HepG2 (cell line): ENCODE measurements around the gene CARD19. TPM values are rescaled to one million over a fixed set of nuclear protein-coding genes. Genes with fewer than 3 reads are reported as not detected.

ENCODE experiments used
- ATAC-seq: fragments of 200-7000 bp; cut with Tn5 transposase; 3 replicates; pipeline ENCODE4 v1.9.1; 2020; ENCODE audit warnings: mild to moderate bottlenecking, moderate library complexity
- BruUV-seq: library from RNA; stranded (reverse); fragments of 400-500 nt; replicated peaks from 2 replicates; lab custom pipeline; 2021; lab: Mats Ljungman, UMichigan
- CTCF ChIA-PET: fragments of 300-600 bp; formaldehyde crosslinking; extraction: SDS; loops from one replicate; lab custom pipeline; 2021; ENCODE audit warnings: low total read pairs, inconsistent platforms, low intra/inter-chr PET ratio; lab: Yijun Ruan, JAX
- POLR2A ChIA-PET: fragments of 350-600 bp; sonication (Branson Sonifier 250); formaldehyde crosslinking; loops from one replicate; lab custom pipeline; 2020; ENCODE audit warnings: antibody characterized with exemption, inconsistent platforms; lab: Yijun Ruan, JAX
- DNase-seq: peaks from one replicate; pipeline ENCODE4 v3.0.0-alpha.2; 2015; ENCODE audit warnings: low spot score
- FAIRE-seq: peaks from 3 replicates; lab custom pipeline; 2011; peaks lifted over from hg19 to GRCh38; lab: Jason Lieb, UNC
- H2AFZ ChIP-seq: one replicate; pipeline ENCODE4 v1.6.1; 2011; ENCODE audit warnings: low read length, inconsistent platforms
- H3K27ac ChIP-seq: fragments of 300-600 bp; 3 replicates; pipeline ENCODE4 v1.8.0; 2011; ENCODE audit warnings: mixed run types, mild to moderate bottlenecking, mixed read lengths, low read length, inconsistent platforms; ENCODE audit not compliant: insufficient read depth; ENCODE audit errors: extremely low read length
- H3K27me3 ChIP-seq, 2 experiments: fragments of 200-600 bp in 1 of 2; 2 replicates in 1 of 2; 3 replicates in 1 of 2; pipeline versions ENCODE4 v1.6.0 to v1.8.0; 2011; ENCODE audit warnings: low read length in 2 of 2, mild to moderate bottlenecking in 2 of 2, moderate library complexity in 2 of 2, inconsistent platforms in 1 of 2; ENCODE audit not compliant: insufficient read depth in 2 of 2, control insufficient read depth in 1 of 2
- H3K36me3 ChIP-seq, 2 experiments: fragments of 200-600 bp in 1 of 2; replicated peaks in 1 of 2; 2 replicates in 1 of 2; 3 replicates in 1 of 2; pipeline versions ENCODE4 v1.5.1 to v1.8.0; 2011; ENCODE audit warnings: low read length in 2 of 2, inconsistent platforms in 1 of 2; ENCODE audit not compliant: insufficient read depth in 2 of 2, control insufficient read depth in 1 of 2
- H3K4me1 ChIP-seq: 2 replicates; pipeline ENCODE4 v1.5.1; 2012; ENCODE audit warnings: low read length, inconsistent platforms; ENCODE audit not compliant: insufficient read depth
- H3K4me2 ChIP-seq: 2 replicates; pipeline ENCODE4 v1.6.0; 2011; ENCODE audit warnings: low read depth, low read length, inconsistent platforms
- H3K4me3 ChIP-seq, 3 experiments: fragments of 200-600 bp in 1 of 3; sonication (generic), shearing (Covaris generic) in 1 of 3; replicated peaks in 1 of 3; 2 replicates each; pipeline ENCODE4 v1.5.1; 2011 to 2016; ENCODE audit warnings: low read length in 3 of 3, inconsistent platforms in 2 of 3, low read depth in 2 of 3, mild to moderate bottlenecking in 2 of 3, control low read depth in 1 of 3, mixed read lengths in 1 of 3; ENCODE audit not compliant: insufficient read depth in 1 of 3
- H3K79me2 ChIP-seq: one replicate; pipeline ENCODE4 v1.6.1; 2011; ENCODE audit warnings: low read length, inconsistent platforms; ENCODE audit not compliant: insufficient read depth
- H3K9ac ChIP-seq: 2 replicates; pipeline ENCODE4 v1.6.0; 2011; ENCODE audit warnings: mild to moderate bottlenecking, low read depth, low read length, inconsistent platforms; ENCODE audit not compliant: insufficient read depth
- H3K9me3 ChIP-seq: 2 replicates; pipeline ENCODE4 v1.5.1; 2012; ENCODE audit warnings: mild to moderate bottlenecking, low read length
- H4K20me1 ChIP-seq: 2 replicates; pipeline ENCODE4 v1.6.0; 2011; ENCODE audit warnings: inconsistent platforms, mild to moderate bottlenecking, low read length, moderate library complexity; ENCODE audit not compliant: insufficient read depth
- MXI1 ChIP-seq: IDR thresholded peaks from 3 replicates; pipeline ENCODE4 v1.6.1; 2012; ENCODE audit warnings: low read depth, low read length, inconsistent platforms, borderline replicate concordance
- SMAD1 ChIP-seq: sonication (generic); formaldehyde crosslinking; IDR thresholded peaks from 2 replicates; pipeline ENCODE4 v1.4.0; 2020; ENCODE audit warnings: missing genetic modification reagents, low read depth, mild to moderate bottlenecking, borderline replicate concordance
- SRSF1 ChIP-seq: fragments of 200-400 bp; formaldehyde crosslinking; optimal IDR thresholded peaks from 2 replicates; pipeline ENCODE3; 2017; ENCODE audit warnings: mild to moderate bottlenecking, low read depth, low read length, moderate library complexity
- TOE1 ChIP-seq: sonication (generic); formaldehyde crosslinking; IDR thresholded peaks from 2 replicates; pipeline ENCODE4 v1.4.0; 2020; ENCODE audit warnings: mild to moderate bottlenecking, missing genetic modification reagents
- ZNF552 ChIP-seq: sonication (generic); formaldehyde crosslinking; IDR thresholded peaks from 2 replicates; pipeline ENCODE4 v1.9.0; 2022; ENCODE audit warnings: missing genetic modification reagents, mild to moderate bottlenecking, borderline replicate concordance
- ZNF781 ChIP-seq: sonication (generic); formaldehyde crosslinking; IDR thresholded peaks from 2 replicates; pipeline ENCODE4 v1.5.1; 2020; ENCODE audit warnings: borderline replicate concordance, mild to moderate bottlenecking, missing genetic modification reagents; ENCODE audit errors: not compliant biosample characterization
- WGBS: methylation state at CpG from one replicate; pipeline ENCODE4 v1.1.6; 2017; ENCODE audit warnings: low lambda C conversion rate; 5-methylcytosine and 5-hydroxymethylcytosine counted together
- in situ Hi-C: cut with HindIII; loops from 2 replicates; pipeline ENCODE4 v1.10.0; 2017; ENCODE audit warnings: low pct_unique_long_range_greater_than_20kb; ENCODE audit not compliant: extremely low pct_ligation_motif_present
- intact Hi-C: fragments of 100-400 bp; cut with micrococcal nuclease; formaldehyde crosslinking; loops from one replicate; pipeline ENCODE4 v1.10.0; 2022; ENCODE audit not compliant: unreplicated experiment
- polyA plus RNA-seq, 8 experiments: library from polyadenylated mRNA; depleted of rRNA in 3 of 8; stranded (reverse) in 7 of 8; unstranded in 1 of 8; fragments of >200 nt; fragmentation: Illumina TruSeq in 4 of 8; extraction: Trizol in 4 of 8; gene quantifications; 2 replicates each; pipeline versions ENCODE4 v1.2.1 to v1.2.3, GENCODE V29; 2011 to 2016; ENCODE audit warnings: low read depth in 4 of 8, missing spikeins in 1 of 8, mixed read lengths in 1 of 8; ENCODE audit not compliant: insufficient read depth in 1 of 8
- total RNA-seq, 5 experiments: library from RNA; depleted of rRNA; stranded (reverse); fragments of >200 nt; fragmentation: Illumina TruSeq; extraction: Trizol; gene quantifications; 2 replicates each; pipeline ENCODE4 v1.2.3, GENCODE V29; 2016; ENCODE audit warnings: low read depth in 1 of 5
- TF ChIP-seq, protein P1 (sequence below): sonication (generic); formaldehyde crosslinking; IDR thresholded peaks from 2 replicates; pipeline ENCODE4 v1.5.1; 2020; ENCODE audit warnings: missing genetic modification reagents, mild to moderate bottlenecking, borderline replicate concordance

The CARD19 gene
- total and polyA plus RNA-seq, 2 of the 13 experiments (the other 11 are each of a cell fraction or from before 2014, with no cell fraction given): 18.4 to 47.2 TPM

DNA sequence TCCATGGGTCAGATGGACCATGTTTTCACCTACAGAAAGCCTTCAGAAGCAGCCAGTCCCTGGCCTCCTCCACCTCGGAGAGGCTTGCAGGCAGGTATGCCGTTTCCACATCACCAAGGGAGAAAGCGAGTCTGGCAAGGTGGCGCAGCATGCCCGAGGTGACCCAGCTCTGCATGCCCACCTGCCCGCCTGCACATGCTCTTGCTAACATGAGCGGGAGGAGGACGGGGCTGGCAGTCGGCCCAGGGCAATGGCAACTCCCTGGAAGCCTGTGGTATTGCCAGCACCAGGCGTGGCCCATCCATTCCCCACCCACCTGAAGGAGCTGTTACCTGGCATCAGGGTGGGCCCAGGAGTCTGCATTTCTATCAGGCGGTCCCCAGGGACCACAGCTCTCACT is 41.3 kb downstream of the CARD19 start:
- CTCF ChIA-PET: no interaction called here

More for the DNA sequence above, 41.3 kb downstream of the CARD19 start:
- TF ChIP-seq, protein P1, sequence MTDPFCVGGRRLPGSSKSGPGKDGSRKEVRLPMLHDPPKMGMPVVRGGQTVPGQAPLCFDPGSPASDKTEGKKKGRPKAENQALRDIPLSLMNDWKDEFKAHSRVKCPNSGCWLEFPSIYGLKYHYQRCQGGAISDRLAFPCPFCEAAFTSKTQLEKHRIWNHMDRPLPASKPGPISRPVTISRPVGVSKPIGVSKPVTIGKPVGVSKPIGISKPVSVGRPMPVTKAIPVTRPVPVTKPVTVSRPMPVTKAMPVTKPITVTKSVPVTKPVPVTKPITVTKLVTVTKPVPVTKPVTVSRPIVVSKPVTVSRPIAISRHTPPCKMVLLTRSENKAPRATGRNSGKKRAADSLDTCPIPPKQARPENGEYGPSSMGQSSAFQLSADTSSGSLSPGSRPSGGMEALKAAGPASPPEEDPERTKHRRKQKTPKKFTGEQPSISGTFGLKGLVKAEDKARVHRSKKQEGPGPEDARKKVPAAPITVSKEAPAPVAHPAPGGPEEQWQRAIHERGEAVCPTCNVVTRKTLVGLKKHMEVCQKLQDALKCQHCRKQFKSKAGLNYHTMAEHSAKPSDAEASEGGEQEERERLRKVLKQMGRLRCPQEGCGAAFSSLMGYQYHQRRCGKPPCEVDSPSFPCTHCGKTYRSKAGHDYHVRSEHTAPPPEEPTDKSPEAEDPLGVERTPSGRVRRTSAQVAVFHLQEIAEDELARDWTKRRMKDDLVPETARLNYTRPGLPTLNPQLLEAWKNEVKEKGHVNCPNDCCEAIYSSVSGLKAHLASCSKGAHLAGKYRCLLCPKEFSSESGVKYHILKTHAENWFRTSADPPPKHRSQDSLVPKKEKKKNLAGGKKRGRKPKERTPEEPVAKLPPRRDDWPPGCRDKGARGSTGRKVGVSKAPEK (CRISPR knock-in tag): no peak
- TF ChIP-seq MXI1: no peak
- no peak for TF ChIP-seq TOE1 (CRISPR knock-in tag)
- no peak for TF ChIP-seq SRSF1
- no peak for TF ChIP-seq ZNF781 (CRISPR knock-in tag)
- no peak for TF ChIP-seq ZNF552 (CRISPR knock-in tag)
- TF ChIP-seq SMAD1 (CRISPR knock-in tag): no peak
- Histone ChIP-seq H2AFZ (no peak overlapping the region), H3K9me3 (no peaks in the 10 kb centered on the region), H3K4me3 (no peak overlapping the region; a peak in 1 of 6 replicates), H3K4me2 (peak overlapping the region; percentile 39; the same call in 1 of the 2 replicates), H3K27me3 (peaks cover 3 to 6% of the 10 kb centered on the region in 2 experiments; a peak in 1 of 5 replicates), H3K79me2 (peaks cover 12% of the 10 kb centered on the region), H3K27ac (no peak overlapping the region), H3K9ac (no peak overlapping the region), H3K36me3 (no peaks in the 10 kb centered on the region), H3K4me1 (peaks cover 74% of the 10 kb centered on the region), H4K20me1 (no peaks in the 10 kb centered on the region)
- POLR2A ChIA-PET: no interaction called here
- in situ Hi-C loops (no loop called here), intact Hi-C loops (no loop called here)
- no TSS peak for BruUV-seq
- no peak for DNase-seq
- no peak for ATAC-seq
- WGBS: 43% methylated on average over 5 of the region's 11 CpGs
- no peak for FAIRE-seq
